HG02981 (cell line): Measurements from ENCODE around the gene CALU.

Experiments used
- ATAC-seq: cut with Tn5 transposase; IDR thresholded peaks from one replicate; pipeline ENCODE4 v1.9.1; 2021; ENCODE audit warnings: mild to moderate bottlenecking, moderate library complexity; ENCODE audit not compliant: unreplicated experiment

Gene CALU

DNA sequence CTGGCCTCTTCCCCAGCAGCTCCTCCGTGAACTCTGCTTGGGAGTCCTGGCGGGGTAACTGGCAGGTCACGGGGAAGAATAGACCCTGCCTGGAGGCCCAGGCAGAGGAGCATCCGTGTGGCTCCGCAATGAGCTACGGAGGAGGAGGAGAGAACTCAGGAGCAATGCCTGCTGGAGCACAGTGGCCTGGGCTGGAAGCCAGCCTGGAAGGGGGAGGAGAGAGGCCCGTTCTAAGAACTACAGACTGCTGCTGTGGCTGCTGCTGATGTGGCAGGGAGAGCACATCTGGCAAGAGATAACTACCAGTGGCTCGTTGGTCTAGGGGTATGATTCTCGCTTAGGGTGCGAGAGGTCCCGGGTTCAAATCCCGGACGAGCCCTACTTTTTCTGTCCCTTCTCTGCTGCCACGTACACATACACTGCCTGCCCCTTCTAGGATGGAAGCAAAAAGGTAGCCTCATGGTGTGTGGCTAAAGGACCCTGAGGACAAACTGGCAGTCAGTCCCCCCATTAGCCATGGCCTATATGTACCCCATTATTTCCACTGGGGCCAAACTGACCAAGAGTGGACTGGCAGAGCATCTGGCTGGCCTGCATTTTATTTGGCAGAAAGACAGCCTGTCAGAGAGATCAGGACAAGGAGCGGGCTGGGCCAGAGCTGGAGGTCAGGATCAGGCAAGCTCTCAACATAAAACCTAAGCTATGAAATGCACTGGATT is 44.1 kb downstream of the CALU start:
- ATAC-seq, result no peak

GRCh38 chr7:128785738-128786137 is 46.6 kb downstream of the CALU start:
- no peak for ATAC-seq

- ATAC-seq, result no peak
Observed at GRCh38 chr7:128788446-128789412, 49.6 kb downstream of the CALU start.

GRCh38 chr7:128790315-128791041 is 51.3 kb downstream of the CALU start:
- peak; percentile 9 for ATAC-seq

DNA sequence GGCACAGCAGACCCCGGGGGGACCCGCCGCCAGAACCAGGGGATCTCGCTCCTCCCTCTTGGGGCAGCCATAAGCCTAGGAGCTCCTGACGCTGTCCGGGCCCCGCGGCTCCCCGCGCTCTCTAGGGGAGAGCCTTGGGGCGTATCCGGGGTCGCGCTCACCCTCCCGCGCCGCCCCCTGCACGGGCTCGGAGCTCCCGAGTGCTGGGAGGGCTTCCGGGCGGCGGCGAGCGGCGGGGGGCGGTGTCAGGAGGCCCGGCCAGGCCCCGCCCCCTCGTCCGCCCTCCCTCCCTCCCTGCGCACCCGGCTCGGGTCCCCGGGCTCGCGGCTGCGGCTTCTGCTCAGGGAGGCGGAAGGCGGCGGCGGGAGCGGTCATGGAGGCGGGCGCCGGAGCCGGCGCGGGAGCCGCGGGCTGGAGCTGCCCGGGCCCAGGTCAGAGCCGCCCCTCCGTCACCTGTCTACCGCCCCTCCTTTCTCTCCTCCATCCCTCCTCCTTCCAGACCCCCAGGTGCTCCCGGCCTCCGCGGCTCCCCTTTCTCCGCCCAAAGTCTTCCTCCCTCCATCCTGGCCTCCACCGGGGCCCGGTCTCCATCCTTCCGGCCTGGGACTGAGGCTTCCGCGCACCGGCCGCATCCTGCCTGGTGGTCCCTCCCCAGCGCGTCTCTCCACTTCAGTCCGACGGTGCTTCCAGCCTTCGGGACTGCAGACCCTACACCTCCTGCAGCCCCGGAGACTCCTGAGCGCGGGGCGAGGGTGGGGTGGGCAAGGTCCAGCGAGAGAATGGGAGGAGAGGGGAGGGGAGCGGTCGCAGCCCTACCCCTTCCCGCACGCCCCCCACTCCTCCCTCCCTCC is 52.2 kb downstream of the CALU start, which contains the start of gene CCDC136:
Gene CCDC136 (plus strand): TSS at position 848 of the 851 bp plus-strand sequence. CDS start 444 bp downstream, outside the sequence.
- peak; percentile 75 for ATAC-seq

DNA sequence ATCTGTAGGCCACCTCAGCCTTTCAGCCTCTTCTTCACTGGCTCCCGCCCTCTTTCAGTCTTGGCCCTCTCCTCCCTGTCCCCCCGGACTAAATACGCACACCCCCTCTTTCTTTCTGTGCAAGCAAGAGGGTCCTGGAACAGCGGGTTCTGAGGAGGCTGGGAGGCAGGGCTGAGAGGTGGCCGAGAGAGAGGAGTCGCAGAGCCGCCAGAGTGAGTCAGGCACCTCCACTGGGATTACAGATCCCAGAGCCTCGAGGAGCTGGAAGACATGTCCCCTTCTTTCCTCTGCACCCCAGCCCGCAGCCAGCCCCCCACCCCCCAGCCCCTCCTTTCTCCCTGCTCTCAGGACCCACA is 52.8 kb downstream of the CALU start:
- ATAC-seq, result no peak

- ATAC-seq, result no peak
Observed at GRCh38 chr7:128792471-128793180, 53.5 kb downstream of the CALU start.

- no peak for ATAC-seq
Observed at GRCh38 chr7:128793181-128793547, 54.0 kb downstream of the CALU start.

- ATAC-seq, result no peak
Observed at GRCh38 chr7:128794020-128794419, 54.9 kb downstream of the CALU start.

DNA sequence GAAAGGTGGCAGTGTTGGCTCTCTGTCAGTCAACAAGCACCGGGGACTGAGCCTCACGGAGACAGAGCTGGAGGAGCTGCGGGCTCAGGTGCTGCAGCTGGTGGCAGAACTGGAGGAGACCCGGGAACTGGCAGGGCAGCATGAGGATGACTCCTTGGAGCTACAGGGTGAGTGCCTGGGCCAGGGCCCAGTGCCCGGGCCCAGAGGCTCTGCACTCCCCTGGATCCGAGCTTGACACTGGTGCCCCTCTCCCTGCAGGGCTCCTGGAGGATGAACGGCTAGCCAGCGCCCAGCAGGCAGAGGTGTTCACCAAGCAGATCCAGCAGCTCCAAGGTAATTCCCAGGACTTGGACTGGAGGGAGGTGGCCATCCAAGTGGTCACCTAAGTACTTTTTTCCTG is 55.3 kb downstream of the CALU start:
- no peak for ATAC-seq

- ATAC-seq, result no peak
Observed at GRCh38 chr7:128795129-128795528, 56.0 kb downstream of the CALU start.

DNA sequence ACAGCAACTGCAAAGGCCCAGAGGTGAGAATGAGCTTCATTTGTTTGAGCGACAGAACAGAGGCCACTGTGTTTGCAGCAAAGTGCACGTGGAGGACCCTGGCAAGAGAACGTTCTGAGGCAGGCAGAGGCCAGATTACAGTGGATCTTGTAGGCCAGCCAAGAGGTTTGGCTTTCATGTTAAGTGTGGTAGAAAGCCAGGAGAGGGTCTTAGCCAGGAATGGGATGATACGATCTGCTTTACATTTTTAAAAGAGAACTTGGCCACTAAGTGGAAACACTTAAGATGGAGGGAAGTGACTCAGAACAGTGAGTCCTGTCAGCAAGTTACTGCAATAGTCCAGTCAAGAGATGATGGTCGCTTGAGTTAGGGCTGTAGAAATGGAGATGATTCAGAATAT is 57.2 kb downstream of the CALU start:
- no peak for ATAC-seq

GRCh38 chr7:128799451-128799850 is 60.3 kb downstream of the CALU start:
- no peak for ATAC-seq

DNA sequence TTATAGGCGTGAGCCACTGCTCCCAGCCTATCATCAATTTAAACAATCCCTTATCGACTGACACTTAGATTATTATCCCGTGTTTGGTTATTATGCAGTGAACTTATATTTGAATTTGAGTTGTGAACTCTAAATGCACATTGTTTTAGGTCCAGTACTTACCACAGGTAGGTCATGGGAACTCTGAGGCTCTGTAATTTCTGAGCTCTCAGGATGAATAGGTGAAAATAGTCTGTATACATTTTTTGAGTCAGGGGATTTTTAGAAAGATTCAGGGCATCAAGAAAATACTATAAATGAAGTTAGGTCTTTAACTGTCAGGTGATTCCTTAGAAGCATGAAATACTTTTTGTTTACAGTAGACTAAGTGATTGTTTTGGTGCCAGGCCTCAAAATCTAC is 61.4 kb downstream of the CALU start:
- no peak for ATAC-seq

DNA sequence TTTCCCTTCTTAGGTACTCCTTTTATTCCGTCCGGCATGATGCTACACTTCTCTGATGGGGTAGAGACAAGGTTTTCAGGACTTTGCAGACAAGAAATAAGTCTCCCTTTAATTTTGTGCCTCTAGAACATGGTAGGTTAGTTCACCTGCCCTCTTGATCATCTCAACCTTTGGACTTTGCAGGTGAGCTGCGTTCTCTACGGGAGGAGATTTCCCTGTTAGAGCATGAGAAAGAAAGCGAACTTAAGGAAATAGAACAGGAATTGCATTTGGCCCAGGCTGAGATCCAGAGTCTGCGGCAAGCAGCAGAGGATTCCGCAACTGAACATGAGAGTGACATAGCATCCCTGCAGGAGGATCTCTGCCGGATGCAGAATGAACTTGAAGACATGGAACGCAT is 61.8 kb downstream of the CALU start:
- ATAC-seq, result no peak

DNA sequence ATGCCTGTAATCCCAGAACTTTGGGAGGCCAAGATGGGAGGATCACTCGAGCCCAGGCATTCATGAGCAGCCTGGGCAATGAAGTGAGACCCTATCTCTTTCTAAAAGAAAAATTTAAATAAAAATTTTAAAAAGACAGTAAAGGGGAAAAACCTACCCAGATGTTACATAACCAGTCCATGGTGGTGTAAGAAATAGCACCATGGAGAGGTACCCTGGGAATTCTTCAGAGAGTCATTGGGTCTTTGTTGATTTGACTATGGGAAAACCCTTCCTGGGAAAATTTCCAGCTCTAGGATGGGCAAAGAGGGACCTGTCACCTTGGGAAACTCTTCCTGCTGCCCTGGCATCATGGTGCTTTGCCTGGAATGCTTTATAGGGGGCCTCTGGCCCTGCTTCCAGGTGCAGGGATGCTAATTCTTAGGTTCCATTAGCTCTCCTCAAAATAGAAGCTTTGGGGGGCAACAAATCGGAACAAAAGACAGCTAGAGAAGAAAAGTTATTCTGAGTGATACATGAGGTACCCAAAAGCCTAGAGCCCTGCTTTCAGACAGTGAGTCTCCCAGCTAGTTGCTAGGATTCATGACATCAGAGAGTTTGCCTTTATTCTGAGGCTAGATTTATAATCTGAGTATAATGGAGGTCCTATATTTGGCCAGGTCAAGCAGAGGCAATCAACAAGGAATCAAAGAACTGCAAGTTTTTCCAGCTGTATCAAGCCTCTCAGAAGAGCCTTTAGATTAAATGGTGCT is 62.7 kb downstream of the CALU start:
- no peak for ATAC-seq

DNA sequence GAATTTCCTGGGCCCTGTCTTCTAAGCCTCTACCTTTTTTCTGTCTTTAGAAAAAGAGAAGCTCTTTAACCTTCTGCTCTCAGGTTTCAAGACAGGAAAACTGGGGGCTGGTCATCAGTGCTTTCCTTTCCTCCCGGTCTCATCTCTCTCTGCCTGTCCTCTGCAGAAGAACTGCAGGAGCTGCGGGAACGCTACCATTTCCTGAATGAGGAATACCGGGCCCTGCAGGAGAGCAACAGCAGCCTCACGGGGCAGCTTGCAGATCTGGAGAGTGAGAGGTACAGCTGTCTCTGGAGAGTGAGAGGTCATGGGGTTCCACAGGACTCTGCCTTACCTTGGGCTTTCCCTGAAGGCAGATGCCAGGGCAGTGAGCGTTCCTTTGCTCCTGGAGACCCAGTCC is 65.3 kb downstream of the CALU start:
- ATAC-seq, result no peak

GRCh38 chr7:128805225-128805624 is 66.1 kb downstream of the CALU start:
- no peak for ATAC-seq

DNA sequence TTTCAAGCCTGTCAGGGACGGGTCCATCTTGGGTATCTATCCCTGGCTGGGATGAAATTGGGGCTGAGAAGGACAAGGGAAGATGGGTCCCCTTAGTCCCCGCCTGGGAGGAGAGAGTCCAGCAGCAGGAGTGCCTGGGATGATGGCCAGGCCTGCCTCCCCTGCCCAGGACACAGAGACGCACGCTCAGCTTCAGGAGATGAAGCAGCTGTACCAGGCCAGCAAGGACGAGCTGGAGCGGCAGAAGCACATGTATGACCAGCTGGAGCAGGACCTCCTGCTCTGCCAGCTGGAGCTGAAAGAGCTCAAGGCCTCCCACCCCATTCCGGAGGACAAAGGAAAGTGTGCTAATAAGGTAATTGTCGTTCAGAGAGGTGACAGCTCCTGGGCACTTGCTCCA is 68.0 kb downstream of the CALU start:
- no peak for ATAC-seq
